Measurements from ENCODE around the gene CFLAR. TPM values are rescaled to one million over a fixed set of nuclear protein-coding genes. Genes with fewer than 3 reads are reported as not detected.

CFLAR gene
- total and polyA plus RNA-seq, 2 of the 4 experiments (the other 2 are of a cell fraction) = 29.2 to 59.9 TPM

DNA sequence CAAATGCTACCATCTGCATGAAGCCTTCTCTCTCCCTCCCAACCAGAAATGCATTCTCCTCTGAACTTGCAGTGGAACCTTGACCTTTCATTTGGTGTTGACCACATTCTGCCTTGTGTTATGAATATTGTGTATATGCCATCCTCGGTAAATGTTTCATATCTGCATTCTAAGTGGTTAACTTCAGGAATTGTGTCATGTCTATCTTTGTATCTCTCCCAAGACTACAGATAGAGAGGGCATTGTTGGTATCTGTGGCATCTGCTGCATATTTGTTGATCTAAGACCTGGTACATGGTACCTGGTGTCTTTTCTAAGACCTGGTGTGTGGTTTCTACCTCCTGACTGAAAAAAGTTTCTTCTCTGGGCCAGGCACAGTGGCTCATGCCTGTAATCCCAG lies 101.0 kb downstream of the CFLAR start:
- ChIA-PET CTCF (no interaction called here), POLR2A (ENCODE audit: unreplicated experiment) (no interaction called here)
- Histone ChIP-seq H3K9me1 (ENCODE audit: insufficient read depth, low read length) (no peaks in the 10 kb centered on the region), H2BK120ac (ENCODE audit: low read depth, low read length) (no peak overlapping the region), H3K79me1 (ENCODE audit: low read depth in 1 of 2, low read length in 2 of 2) (no peaks in the 10 kb centered on the region), H3K27ac (ENCODE audit: insufficient read depth, low read length) (no peak overlapping the region), H4K91ac (ENCODE audit: insufficient read depth, low read depth, low read length) (no peak overlapping the region), H2BK20ac (ENCODE audit: low read depth, low read length) (no peak overlapping the region), H3K23ac (ENCODE audit: low read depth, low read length) (no peak overlapping the region), H3K36me3 (ENCODE audit: control insufficient read depth, insufficient read depth, low read length) (no peaks in the 10 kb centered on the region), H4K20me1 (ENCODE audit: insufficient read depth, low read length) (no peaks in the 10 kb centered on the region), H3K9ac (ENCODE audit: low read depth, low read length) (no peak overlapping the region), H4K5ac (ENCODE audit: low read depth, low read length) (no peak overlapping the region), H3K4me2 (ENCODE audit: low read depth, low read length) (no peak overlapping the region), H2AFZ (replicated peaks; ENCODE audit: low read length, poor library complexity) (no peak overlapping the region), H3K4me1 (ENCODE audit: control insufficient read depth, insufficient read depth, low read length) (no peaks in the 10 kb centered on the region), H3K4ac (ENCODE audit: low read depth, low read length) (no peak overlapping the region), H3K4me3 (ENCODE audit: insufficient read depth, low read depth, low read length) (no peak overlapping the region), H3K14ac (replicated peaks; ENCODE audit: low read depth, low read length) (no peak overlapping the region), H3K18ac (ENCODE audit: low read depth, low read length) (no peak overlapping the region), H2AK9ac (replicated peaks; ENCODE audit: low read depth, low read length, poor library complexity) (no peak overlapping the region), H4K8ac (ENCODE audit: low read depth in 2 of 2, low read length in 2 of 2) (no peak overlapping the region), H2BK15ac (ENCODE audit: low read depth, low read length) (no peak overlapping the region), H3K56ac (ENCODE audit: extremely low read depth, insufficient read depth, low read length) (no peak overlapping the region), H3K9me3 (ENCODE audit: control insufficient read depth, insufficient read depth, low read length) (no peaks in the 10 kb centered on the region), H2BK5ac (ENCODE audit: low read depth, low read length, poor library complexity, severe bottlenecking) (no peak overlapping the region), H2AK5ac (ENCODE audit: low read depth, low read length) (no peak overlapping the region), H3K27me3 (ENCODE audit: control insufficient read depth, insufficient read depth, low read length) (peaks cover 2% of the 10 kb centered on the region; the same call in 1 of the 2 replicates)
- no TSS peak for BruUV-seq (replicated peaks)
- no CpG with 5 or more reads among the region's 1 CpG for WGBS, 2 experiments (ENCODE audit: extremely low coverage in 2 of 2, insufficient read length in 1 of 2)
- dilution Hi-C loops (cut with HindIII; ENCODE audit: low sequenced_read_pairs, unreplicated experiment) (no loop called here), intact Hi-C loops (cut with micrococcal nuclease) (no loop called here), in situ Hi-C loops (cut with MboI; ENCODE audit: low sequenced_read_pairs) (no loop called here)
- ATAC-seq (ENCODE audit: low read depth) (no peak), DNase-seq (no peak)
- TF ChIP-seq, protein P1, sequence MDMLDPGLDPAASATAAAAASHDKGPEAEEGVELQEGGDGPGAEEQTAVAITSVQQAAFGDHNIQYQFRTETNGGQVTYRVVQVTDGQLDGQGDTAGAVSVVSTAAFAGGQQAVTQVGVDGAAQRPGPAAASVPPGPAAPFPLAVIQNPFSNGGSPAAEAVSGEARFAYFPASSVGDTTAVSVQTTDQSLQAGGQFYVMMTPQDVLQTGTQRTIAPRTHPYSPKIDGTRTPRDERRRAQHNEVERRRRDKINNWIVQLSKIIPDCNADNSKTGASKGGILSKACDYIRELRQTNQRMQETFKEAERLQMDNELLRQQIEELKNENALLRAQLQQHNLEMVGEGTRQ (IDR thresholded peaks at IDR 0.05; ENCODE audit: low read depth, low read length) = no peak
- TF ChIP-seq POLR2A (IDR thresholded peaks at IDR 0.05; ENCODE audit: low read depth, low read length) = no peak
- no peak for TF ChIP-seq MAFK (IDR thresholded peaks at IDR 0.05; ENCODE audit: low read depth, low read length)
- no peak for TF ChIP-seq CEBPB (IDR thresholded peaks at IDR 0.05; ENCODE audit: low read depth, low read length)
- TF ChIP-seq MXI1 (IDR thresholded peaks at IDR 0.05; ENCODE audit: borderline replicate concordance, low read depth, low read length) = no peak
- no peak for TF ChIP-seq NFE2L2 (IDR thresholded peaks at IDR 0.05; ENCODE audit: low read depth, low read length)
- no peak for TF ChIP-seq BHLHE40 (IDR thresholded peaks at IDR 0.05; ENCODE audit: low read depth, low read length)
- no peak for TF ChIP-seq CHD1 (IDR thresholded peaks at IDR 0.05; ENCODE audit: low read depth, low read length)
- TF ChIP-seq RCOR1 (IDR thresholded peaks at IDR 0.05; ENCODE audit: insufficient replicate concordance, low read length) = no peak
- no peak for TF ChIP-seq MAZ (IDR thresholded peaks at IDR 0.05; ENCODE audit: borderline replicate concordance, low read depth, low read length)
- TF ChIP-seq RAD21 (IDR thresholded peaks at IDR 0.05; ENCODE audit: low read length) = no peak
- TF ChIP-seq SMC3 (IDR thresholded peaks at IDR 0.05; ENCODE audit: low read depth, low read length) = no peak
- TF ChIP-seq, protein P2, sequence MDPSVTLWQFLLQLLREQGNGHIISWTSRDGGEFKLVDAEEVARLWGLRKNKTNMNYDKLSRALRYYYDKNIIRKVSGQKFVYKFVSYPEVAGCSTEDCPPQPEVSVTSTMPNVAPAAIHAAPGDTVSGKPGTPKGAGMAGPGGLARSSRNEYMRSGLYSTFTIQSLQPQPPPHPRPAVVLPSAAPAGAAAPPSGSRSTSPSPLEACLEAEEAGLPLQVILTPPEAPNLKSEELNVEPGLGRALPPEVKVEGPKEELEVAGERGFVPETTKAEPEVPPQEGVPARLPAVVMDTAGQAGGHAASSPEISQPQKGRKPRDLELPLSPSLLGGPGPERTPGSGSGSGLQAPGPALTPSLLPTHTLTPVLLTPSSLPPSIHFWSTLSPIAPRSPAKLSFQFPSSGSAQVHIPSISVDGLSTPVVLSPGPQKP (IDR thresholded peaks at IDR 0.05; ENCODE audit: borderline replicate concordance, low read depth, low read length) = no peak
- TF ChIP-seq, protein P3, sequence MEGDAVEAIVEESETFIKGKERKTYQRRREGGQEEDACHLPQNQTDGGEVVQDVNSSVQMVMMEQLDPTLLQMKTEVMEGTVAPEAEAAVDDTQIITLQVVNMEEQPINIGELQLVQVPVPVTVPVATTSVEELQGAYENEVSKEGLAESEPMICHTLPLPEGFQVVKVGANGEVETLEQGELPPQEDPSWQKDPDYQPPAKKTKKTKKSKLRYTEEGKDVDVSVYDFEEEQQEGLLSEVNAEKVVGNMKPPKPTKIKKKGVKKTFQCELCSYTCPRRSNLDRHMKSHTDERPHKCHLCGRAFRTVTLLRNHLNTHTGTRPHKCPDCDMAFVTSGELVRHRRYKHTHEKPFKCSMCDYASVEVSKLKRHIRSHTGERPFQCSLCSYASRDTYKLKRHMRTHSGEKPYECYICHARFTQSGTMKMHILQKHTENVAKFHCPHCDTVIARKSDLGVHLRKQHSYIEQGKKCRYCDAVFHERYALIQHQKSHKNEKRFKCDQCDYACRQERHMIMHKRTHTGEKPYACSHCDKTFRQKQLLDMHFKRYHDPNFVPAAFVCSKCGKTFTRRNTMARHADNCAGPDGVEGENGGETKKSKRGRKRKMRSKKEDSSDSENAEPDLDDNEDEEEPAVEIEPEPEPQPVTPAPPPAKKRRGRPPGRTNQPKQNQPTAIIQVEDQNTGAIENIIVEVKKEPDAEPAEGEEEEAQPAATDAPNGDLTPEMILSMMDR (conservative IDR thresholded peaks at IDR 0.05; ENCODE audit: low read depth, low read length) = no peak

Measured in IMR-90 (cell line).